ENCODE measurements around the gene UBQLN1. TPM values are rescaled to one million over a fixed set of nuclear protein-coding genes. Genes with fewer than 3 reads are reported as not detected.

Gene UBQLN1
- total and polyA plus RNA-seq, 3 experiments from 2014 or later, result 76.6 to 101 (median 95.1) TPM

DNA sequence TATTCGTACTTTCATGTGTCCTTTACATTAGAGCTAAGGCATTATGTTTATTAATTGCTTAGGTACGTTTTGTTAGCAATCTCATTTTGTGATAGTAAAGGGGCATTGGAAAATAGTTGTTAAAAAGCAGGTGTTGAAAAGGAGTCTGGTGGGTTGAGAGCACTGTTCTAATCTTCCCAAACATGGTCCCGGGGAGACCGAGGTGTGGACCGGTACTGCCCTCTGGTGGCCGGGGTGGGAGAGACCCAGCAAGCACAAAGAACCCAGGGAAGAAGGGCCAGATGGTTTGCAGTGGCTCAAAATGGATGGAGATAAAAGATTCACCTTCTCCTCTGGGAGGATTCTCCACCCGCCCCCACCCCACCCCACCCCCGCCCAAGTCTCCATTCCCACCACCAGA, 58.7 kb downstream of the UBQLN1 start:
- CTCF ChIA-PET, result interaction anchor here (0.7 to 2.9 kb wide), 13 partner anchors 9 to 59 kb away, joined by 3 to 36 read pairs (median 5); partner anchors contain the start of genes IDNK and UBQLN1
- H3K36me3 Mint-ChIP-seq, result peaks cover 12 to 39% (median 15%) of the 10 kb centered on the region in 3 donors
- no peaks in the 10 kb centered on the region for H3K9me3 ChIP-seq (ENCODE audit: low read length)

GRCh38 chr9:83646500-83647239, 61.1 kb downstream of the UBQLN1 start:
- H3K4me1 Mint-ChIP-seq, result no peaks in the 10 kb centered on the region
- no peak overlapping the region for H3K4me3 Mint-ChIP-seq
- Histone ChIP-seq H3K27me3 (ENCODE audit: insufficient read depth, low read length, poor library complexity, severe bottlenecking) (no peaks in the 10 kb centered on the region), H3K4me1 (ENCODE audit: insufficient read depth, low read length) (no peaks in the 10 kb centered on the region), H3K27ac (ENCODE audit: low read depth, low read length) (no peak overlapping the region), H3K36me3 (ENCODE audit: insufficient read depth, low read length) (peaks cover 2% of the 10 kb centered on the region), H3K4me3 (ENCODE audit: low read length) (no peak overlapping the region), H3K9me3 (ENCODE audit: low read length) (no peaks in the 10 kb centered on the region)
- no peak for DNase-seq
- ChIA-PET CTCF (interaction anchor here (1.0 to 2.3 kb wide), 2 partner anchors 23 to 26 kb away, joined by 6 to 12 read pairs; partner anchors contain the start of gene IDNK), POLR2A (no interaction called here)
- peaks cover 1 to 24% (median 2%) of the 10 kb centered on the region in 3 donors for H3K36me3 Mint-ChIP-seq
- H3K27me3 Mint-ChIP-seq, result no peaks in the 10 kb centered on the region
- no peak overlapping the region for H3K27ac Mint-ChIP-seq
- H3K9me3 Mint-ChIP-seq, result no peaks in the 10 kb centered on the region

More for the DNA sequence above, 58.7 kb downstream of the UBQLN1 start:
- H3K4me3 ChIP-seq (ENCODE audit: low read length), result no peak overlapping the region
- H3K27me3 ChIP-seq (ENCODE audit: insufficient read depth, low read length, poor library complexity, severe bottlenecking), result no peaks in the 10 kb centered on the region
- no peaks in the 10 kb centered on the region for H3K4me1 ChIP-seq (ENCODE audit: insufficient read depth, low read length)
- H3K27ac ChIP-seq (ENCODE audit: low read depth, low read length), result no peak overlapping the region
- H3K27ac Mint-ChIP-seq, result peak overlapping the region in 1 of 8 donors; percentile 24
- H3K4me3 Mint-ChIP-seq, result no peak overlapping the region
- no peaks in the 10 kb centered on the region for H3K4me1 Mint-ChIP-seq
- POLR2A ChIA-PET, result interaction anchor here (0.6 to 1.2 kb wide), 3 partner anchors 12 to 27 kb away, joined by 3 to 4 read pairs (median 3); no protein-coding TSS in a partner anchor
- H3K36me3 ChIP-seq (ENCODE audit: insufficient read depth, low read length), result peaks cover 16% of the 10 kb centered on the region
- no peaks in the 10 kb centered on the region for H3K9me3 Mint-ChIP-seq
- peak; percentile 57 to 79 (median 65) for DNase-seq
- H3K27me3 Mint-ChIP-seq, result no peaks in the 10 kb centered on the region

GRCh38 chr9:83642793-83643192, 65.0 kb downstream of the UBQLN1 start:
- POLR2A ChIA-PET, result no interaction called here
- H3K4me3 Mint-ChIP-seq, result no peak overlapping the region
- H3K4me1 Mint-ChIP-seq, result no peaks in the 10 kb centered on the region
- DNase-seq, result no peak
- peaks cover 0 to 7% (median 0%) of the 10 kb centered on the region in 3 donors for H3K36me3 Mint-ChIP-seq
- no peaks in the 10 kb centered on the region for H3K27me3 Mint-ChIP-seq
- Histone ChIP-seq H3K4me3 (ENCODE audit: low read length) (no peak overlapping the region), H3K36me3 (ENCODE audit: insufficient read depth, low read length) (no peaks in the 10 kb centered on the region), H3K9me3 (ENCODE audit: low read length) (no peaks in the 10 kb centered on the region), H3K27ac (ENCODE audit: low read depth, low read length) (no peak overlapping the region), H3K4me1 (ENCODE audit: insufficient read depth, low read length) (no peaks in the 10 kb centered on the region), H3K27me3 (ENCODE audit: insufficient read depth, low read length, poor library complexity, severe bottlenecking) (no peaks in the 10 kb centered on the region)
- no peaks in the 10 kb centered on the region for H3K9me3 Mint-ChIP-seq
- peak overlapping the region in 1 of 8 donors; percentile 22 for H3K27ac Mint-ChIP-seq
- CTCF ChIA-PET, result interaction anchor here (2.0 kb wide), 1 partner anchor 22 kb away, joined by 7 read pairs; no protein-coding TSS in a partner anchor

- H3K4me1 Mint-ChIP-seq, result no peaks in the 10 kb centered on the region
- H3K9me3 Mint-ChIP-seq, result no peaks in the 10 kb centered on the region
- H3K27me3 Mint-ChIP-seq, result no peaks in the 10 kb centered on the region
- H3K4me3 Mint-ChIP-seq, result no peak overlapping the region
- Histone ChIP-seq H3K9me3 (ENCODE audit: low read length) (no peaks in the 10 kb centered on the region), H3K36me3 (ENCODE audit: insufficient read depth, low read length) (no peaks in the 10 kb centered on the region), H3K4me3 (ENCODE audit: low read length) (no peak overlapping the region), H3K27me3 (ENCODE audit: insufficient read depth, low read length, poor library complexity, severe bottlenecking) (no peaks in the 10 kb centered on the region), H3K27ac (ENCODE audit: low read depth, low read length) (no peak overlapping the region), H3K4me1 (ENCODE audit: insufficient read depth, low read length) (no peaks in the 10 kb centered on the region)
- peaks cover 0 to 8% (median 0%) of the 10 kb centered on the region in 3 donors for H3K36me3 Mint-ChIP-seq
- ChIA-PET CTCF (no interaction called here), POLR2A (interaction anchor here (1.0 kb wide), 1 partner anchor 16 kb away, joined by 3 read pairs; the partner anchor contains the start of gene IDNK)
- peak overlapping the region in 2 of 8 donors; percentile 23 to 33 for H3K27ac Mint-ChIP-seq
- DNase-seq, result no peak
These were observed 68.5 kb downstream of the UBQLN1 start for GRCh38 chr9:83639266-83639665.

DNA sequence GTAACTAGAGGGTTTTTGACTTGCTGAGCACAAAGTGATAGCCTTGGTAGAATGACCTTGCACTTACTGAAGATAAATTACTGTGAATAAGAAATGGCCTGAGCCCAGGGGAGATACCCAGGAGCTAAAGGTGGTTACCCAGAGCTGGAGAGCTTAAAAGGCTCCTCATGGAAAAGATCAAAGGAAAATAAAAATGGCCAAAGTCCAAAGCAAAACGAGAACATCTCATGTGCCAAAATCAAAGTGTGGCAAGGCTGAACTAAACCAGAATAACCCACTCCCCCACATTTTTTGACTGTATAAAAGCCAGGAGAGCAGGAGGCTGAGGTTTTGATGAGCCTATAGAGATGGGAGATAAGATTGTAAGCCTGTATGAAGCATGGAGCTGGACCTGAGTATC, 70.4 kb downstream of the UBQLN1 start:
- Histone ChIP-seq H3K4me1 (ENCODE audit: insufficient read depth, low read length) (no peaks in the 10 kb centered on the region), H3K27ac (ENCODE audit: low read depth, low read length) (no peak overlapping the region), H3K36me3 (ENCODE audit: insufficient read depth, low read length) (no peaks in the 10 kb centered on the region), H3K9me3 (ENCODE audit: low read length) (no peaks in the 10 kb centered on the region), H3K27me3 (ENCODE audit: insufficient read depth, low read length, poor library complexity, severe bottlenecking) (no peaks in the 10 kb centered on the region), H3K4me3 (ENCODE audit: low read length) (no peak overlapping the region)
- ChIA-PET CTCF (interaction anchor here (1.7 to 2.1 kb wide), 3 partner anchors 12 to 16 kb away, joined by 5 to 8 read pairs (median 5); partner anchors contain the start of gene IDNK), POLR2A (interaction anchor here (0.7 kb wide), 1 partner anchor 12 kb away, joined by 3 read pairs; no protein-coding TSS in a partner anchor)
- no peak overlapping the region for H3K4me3 Mint-ChIP-seq
- no peaks in the 10 kb centered on the region for H3K9me3 Mint-ChIP-seq
- peak overlapping the region in 1 of 8 donors; percentile 24 for H3K27ac Mint-ChIP-seq
- DNase-seq, result no peak
- H3K36me3 Mint-ChIP-seq, result peaks cover 0 to 2% (median 0%) of the 10 kb centered on the region in 3 donors
- peaks cover 0 to 3% (median 0%) of the 10 kb centered on the region in 3 donors for H3K4me1 Mint-ChIP-seq
- no peaks in the 10 kb centered on the region for H3K27me3 Mint-ChIP-seq

DNA sequence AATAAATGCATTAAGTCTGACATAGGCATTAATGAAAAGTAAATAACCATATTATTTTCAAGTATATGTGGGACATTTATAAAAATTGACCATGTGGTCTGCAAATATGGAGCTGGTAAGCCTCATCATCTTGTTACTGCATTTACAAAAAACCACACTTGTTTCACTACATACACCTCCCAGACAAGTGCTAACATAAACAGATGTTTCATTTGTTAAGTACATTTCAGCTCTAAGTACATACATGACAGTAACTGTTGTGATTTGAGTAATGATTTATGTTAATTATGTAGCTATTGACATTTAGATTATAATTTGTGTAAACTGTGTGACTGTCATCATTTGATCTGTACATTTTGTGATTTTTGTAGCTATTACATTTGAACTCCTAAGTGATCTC, 70.9 kb downstream of the UBQLN1 start:
- DNase-seq, result no peak
- Histone ChIP-seq H3K4me3 (ENCODE audit: low read length) (no peak overlapping the region), H3K27ac (ENCODE audit: low read depth, low read length) (no peak overlapping the region), H3K9me3 (ENCODE audit: low read length) (no peaks in the 10 kb centered on the region), H3K4me1 (ENCODE audit: insufficient read depth, low read length) (no peaks in the 10 kb centered on the region), H3K27me3 (ENCODE audit: insufficient read depth, low read length, poor library complexity, severe bottlenecking) (no peaks in the 10 kb centered on the region), H3K36me3 (ENCODE audit: insufficient read depth, low read length) (no peaks in the 10 kb centered on the region)
- POLR2A ChIA-PET, result interaction anchor here (0.7 kb wide), 1 partner anchor 13 kb away, joined by 3 read pairs; no protein-coding TSS in a partner anchor
- Mint-ChIP-seq H3K9me3 (no peaks in the 10 kb centered on the region), H3K4me1 (peaks cover 0 to 3% (median 0%) of the 10 kb centered on the region in 3 donors), H3K27ac (peak overlapping the region in 1 of 8 donors; percentile 26), H3K4me3 (no peak overlapping the region), H3K27me3 (no peaks in the 10 kb centered on the region), H3K36me3 (peaks cover 0 to 2% (median 0%) of the 10 kb centered on the region in 3 donors)
- CTCF ChIA-PET, result interaction anchor here (1.7 to 2.1 kb wide), 3 partner anchors 13 to 16 kb away, joined by 5 to 8 read pairs (median 5); partner anchors contain the start of gene IDNK

- Histone ChIP-seq H3K36me3 (ENCODE audit: insufficient read depth, low read length) (no peaks in the 10 kb centered on the region), H3K9me3 (ENCODE audit: low read length) (no peaks in the 10 kb centered on the region), H3K27me3 (ENCODE audit: insufficient read depth, low read length, poor library complexity, severe bottlenecking) (no peaks in the 10 kb centered on the region), H3K27ac (ENCODE audit: low read depth, low read length) (no peak overlapping the region), H3K4me1 (ENCODE audit: insufficient read depth, low read length) (no peaks in the 10 kb centered on the region), H3K4me3 (ENCODE audit: low read length) (no peak overlapping the region)
- CTCF ChIA-PET, result interaction anchor here (1.2 to 1.6 kb wide), 2 partner anchors 9 to 13 kb away, joined by 4 read pairs; no protein-coding TSS in a partner anchor
- DNase-seq, result no peak
- no peak overlapping the region for H3K27ac Mint-ChIP-seq
- no peaks in the 10 kb centered on the region for H3K27me3 Mint-ChIP-seq
- H3K4me3 Mint-ChIP-seq, result no peak overlapping the region
- H3K4me1 Mint-ChIP-seq, result peaks cover 0 to 5% (median 3%) of the 10 kb centered on the region in 3 donors
- POLR2A ChIA-PET, result interaction anchor here (1.7 kb wide), 1 partner anchor 10 kb away, joined by 7 read pairs; the partner anchor contains the start of gene IDNK
- H3K36me3 Mint-ChIP-seq, result peaks cover 0 to 11% (median 0%) of the 10 kb centered on the region in 3 donors
- H3K9me3 Mint-ChIP-seq, result no peaks in the 10 kb centered on the region
These were observed 74.1 kb downstream of the UBQLN1 start for GRCh38 chr9:83633676-83634075.
